ENCODE data around the gene GALNTL6. TPM values are rescaled to one million over a fixed set of nuclear protein-coding genes. Genes with fewer than 3 reads are reported as not detected.

GALNTL6 gene
- polyA plus RNA-seq, 1 donor (not counting 4 experiments of a cell fraction or from before 2014, with no cell fraction given), result not detected

DNA sequence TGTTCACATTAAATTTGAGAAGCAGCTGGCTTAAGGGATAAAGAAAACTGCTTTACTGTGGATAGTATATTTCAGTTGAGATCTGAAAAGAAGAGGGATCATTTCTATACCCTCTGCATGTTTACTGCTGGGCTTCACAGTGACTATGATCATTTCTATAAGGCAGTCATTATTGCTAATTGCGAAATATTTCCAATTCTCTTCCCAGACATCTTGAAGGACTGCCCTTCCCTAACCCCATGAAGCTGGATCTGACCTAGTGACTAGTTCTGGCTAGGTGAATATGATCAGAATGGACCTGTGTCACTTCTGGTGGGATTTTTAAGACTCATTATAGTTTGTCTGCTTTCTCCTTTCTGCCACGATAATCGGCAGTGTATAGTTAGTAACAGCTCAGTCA is 848.9 kb downstream of the GALNTL6 start:
- no peaks in the 10 kb centered on the region for H3K36me3 ChIP-seq (ENCODE audit: control insufficient read depth in 2 of 2, extremely low read depth in 1 of 2, insufficient read depth in 2 of 2, low read length in 2 of 2)
- no peaks in the 10 kb centered on the region for H3K79me2 ChIP-seq (ENCODE audit: control insufficient read depth, insufficient read depth, low read length)
- DNase-seq (ENCODE audit: low read depth, low spot score), result no peak
- H3K27ac ChIP-seq (ENCODE audit: control insufficient read depth, insufficient read depth, low read length), result no peak overlapping the region
- no peaks in the 10 kb centered on the region for H4K20me1 ChIP-seq (ENCODE audit: control insufficient read depth, extremely low read depth, insufficient read depth, low read length)
- no peak overlapping the region for H3K9ac ChIP-seq (ENCODE audit: control insufficient read depth, extremely low read depth, insufficient read depth, low read length)
- H3K9me3 ChIP-seq (ENCODE audit: control insufficient read depth, low read depth, low read length), result no peaks in the 10 kb centered on the region
- dilution Hi-C loops (cut with MboI; ENCODE audit: extremely low pct_ligation_motif_present, low sequenced_read_pairs), result no loop called here
- H3K4me2 ChIP-seq (ENCODE audit: control insufficient read depth, extremely low read depth, insufficient read depth, low read depth, low read length), result no peak overlapping the region
- no peak overlapping the region for H3K4me3 ChIP-seq (ENCODE audit: control insufficient read depth in 2 of 3, extremely low read depth in 1 of 3, insufficient read depth in 2 of 3, low read depth in 1 of 3, low read length in 3 of 3)
- H3K27me3 ChIP-seq (ENCODE audit: control insufficient read depth, extremely low read depth, insufficient read depth, low read length), result no peaks in the 10 kb centered on the region
- TF ChIP-seq EZH2 (IDR thresholded peaks at IDR 0.05; ENCODE audit: low read length), result no peak
- TF ChIP-seq, protein P1, sequence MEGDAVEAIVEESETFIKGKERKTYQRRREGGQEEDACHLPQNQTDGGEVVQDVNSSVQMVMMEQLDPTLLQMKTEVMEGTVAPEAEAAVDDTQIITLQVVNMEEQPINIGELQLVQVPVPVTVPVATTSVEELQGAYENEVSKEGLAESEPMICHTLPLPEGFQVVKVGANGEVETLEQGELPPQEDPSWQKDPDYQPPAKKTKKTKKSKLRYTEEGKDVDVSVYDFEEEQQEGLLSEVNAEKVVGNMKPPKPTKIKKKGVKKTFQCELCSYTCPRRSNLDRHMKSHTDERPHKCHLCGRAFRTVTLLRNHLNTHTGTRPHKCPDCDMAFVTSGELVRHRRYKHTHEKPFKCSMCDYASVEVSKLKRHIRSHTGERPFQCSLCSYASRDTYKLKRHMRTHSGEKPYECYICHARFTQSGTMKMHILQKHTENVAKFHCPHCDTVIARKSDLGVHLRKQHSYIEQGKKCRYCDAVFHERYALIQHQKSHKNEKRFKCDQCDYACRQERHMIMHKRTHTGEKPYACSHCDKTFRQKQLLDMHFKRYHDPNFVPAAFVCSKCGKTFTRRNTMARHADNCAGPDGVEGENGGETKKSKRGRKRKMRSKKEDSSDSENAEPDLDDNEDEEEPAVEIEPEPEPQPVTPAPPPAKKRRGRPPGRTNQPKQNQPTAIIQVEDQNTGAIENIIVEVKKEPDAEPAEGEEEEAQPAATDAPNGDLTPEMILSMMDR (optimal IDR thresholded peaks at IDR 0.05 in 1 of 3, IDR thresholded peaks at IDR 0.05 in 1 of 3, conservative IDR thresholded peaks at IDR 0.05 in 1 of 3; ENCODE audit: extremely low read depth in 1 of 3, insufficient read depth in 2 of 3, low read length in 3 of 3), result no peak
- FAIRE-seq, result no peak
- H2AFZ ChIP-seq (ENCODE audit: control insufficient read depth, low read length), result no peak overlapping the region
- H3K9me1 ChIP-seq (ENCODE audit: control insufficient read depth, extremely low read depth, insufficient read depth, low read length), result no peaks in the 10 kb centered on the region
- H3K4me1 ChIP-seq (ENCODE audit: control insufficient read depth, extremely low read depth, insufficient read depth, low read length), result no peaks in the 10 kb centered on the region

DNA sequence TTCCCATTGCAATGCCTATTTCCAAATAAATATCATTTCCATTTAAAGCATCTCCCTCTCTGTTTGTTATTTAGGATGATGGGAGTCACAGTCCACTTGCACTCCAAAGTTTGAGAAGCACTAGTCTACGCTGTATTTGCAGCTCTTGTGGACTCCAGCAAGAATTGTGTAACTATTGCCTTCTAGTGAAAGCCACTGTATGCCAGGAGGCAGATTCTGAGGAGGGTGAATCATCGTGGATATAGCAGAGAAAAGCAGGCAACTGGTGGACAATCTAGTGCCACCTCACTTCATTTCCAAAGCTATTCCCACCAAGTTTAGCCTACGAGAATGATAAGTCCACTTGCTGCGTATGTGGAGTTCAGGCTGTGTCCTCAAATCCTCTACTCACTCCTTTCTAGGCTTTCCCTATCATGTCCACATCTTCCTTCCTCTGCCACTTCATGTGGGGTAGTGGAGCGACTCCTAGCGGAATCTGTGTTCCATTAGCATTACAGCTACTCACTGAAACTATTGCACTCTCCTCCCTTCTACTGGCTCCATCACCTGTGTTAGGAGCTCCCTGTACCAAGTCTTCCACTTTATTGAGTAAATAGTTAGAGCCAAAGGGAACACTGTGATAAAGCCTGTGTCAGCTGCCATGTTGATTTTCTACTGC is 853.6 kb downstream of the GALNTL6 start:
- no peak for FAIRE-seq
- TF ChIP-seq EZH2 (IDR thresholded peaks at IDR 0.05; ENCODE audit: low read length), result no peak
- TF ChIP-seq, protein P1 (optimal IDR thresholded peaks at IDR 0.05 in 1 of 3, IDR thresholded peaks at IDR 0.05 in 1 of 3, conservative IDR thresholded peaks at IDR 0.05 in 1 of 3; ENCODE audit: extremely low read depth in 1 of 3, insufficient read depth in 2 of 3, low read length in 3 of 3), result no peak
- H3K9me3 ChIP-seq (ENCODE audit: control insufficient read depth, low read depth, low read length), result no peaks in the 10 kb centered on the region
- no peak for DNase-seq (ENCODE audit: low read depth, low spot score)
- H2AFZ ChIP-seq (ENCODE audit: control insufficient read depth, low read length), result no peak overlapping the region
- H3K27ac ChIP-seq (ENCODE audit: control insufficient read depth, insufficient read depth, low read length), result no peak overlapping the region
- H4K20me1 ChIP-seq (ENCODE audit: control insufficient read depth, extremely low read depth, insufficient read depth, low read length), result no peaks in the 10 kb centered on the region
- no peaks in the 10 kb centered on the region for H3K9me1 ChIP-seq (ENCODE audit: control insufficient read depth, extremely low read depth, insufficient read depth, low read length)
- H3K9ac ChIP-seq (ENCODE audit: control insufficient read depth, extremely low read depth, insufficient read depth, low read length), result no peak overlapping the region
- H3K4me3 ChIP-seq (ENCODE audit: control insufficient read depth in 2 of 3, extremely low read depth in 1 of 3, insufficient read depth in 2 of 3, low read depth in 1 of 3, low read length in 3 of 3), result no peak overlapping the region
- H3K79me2 ChIP-seq (ENCODE audit: control insufficient read depth, insufficient read depth, low read length), result no peaks in the 10 kb centered on the region
- no peaks in the 10 kb centered on the region for H3K36me3 ChIP-seq (ENCODE audit: control insufficient read depth in 2 of 2, extremely low read depth in 1 of 2, insufficient read depth in 2 of 2, low read length in 2 of 2)
- no peak overlapping the region for H3K4me2 ChIP-seq (ENCODE audit: control insufficient read depth, extremely low read depth, insufficient read depth, low read depth, low read length)
- H3K27me3 ChIP-seq (ENCODE audit: control insufficient read depth, extremely low read depth, insufficient read depth, low read length), result no peaks in the 10 kb centered on the region
- dilution Hi-C loops (cut with MboI; ENCODE audit: extremely low pct_ligation_motif_present, low sequenced_read_pairs), result no loop called here
- H3K4me1 ChIP-seq (ENCODE audit: control insufficient read depth, extremely low read depth, insufficient read depth, low read length), result no peaks in the 10 kb centered on the region

All from keratinocyte (primary cell).